A673 (cell line): ENCODE data around the gene VPS13C. TPM values are rescaled to one million over a fixed set of nuclear protein-coding genes. Genes with fewer than 3 reads are reported as not detected.
A peak's percentile ranks its signal among the peaks of the same experiment; 100 is the strongest.

ENCODE experiments used
- BruUV-seq: library from RNA; stranded (reverse); fragments of 400-500 nt; replicated peaks from 2 replicates; lab custom pipeline; 2021; lab: Mats Ljungman, UMichigan
- CTCF ChIA-PET: fragments of 300-600 bp; sonication (Branson Sonifier 250); formaldehyde crosslinking; loops from one replicate; lab custom pipeline; 2022; ENCODE audit warnings: antibody characterized with exemption; lab: Charles Lee
- POLR2A ChIA-PET: fragments of 300-600 bp; sonication (Branson Sonifier 250); formaldehyde crosslinking; loops from one replicate; lab custom pipeline; 2022; ENCODE audit warnings: antibody characterized with exemption; ENCODE audit not compliant: low non-redundant PET; lab: Charles Lee
- DNase-seq: peaks from one replicate; pipeline ENCODE4 v3.0.0-alpha.2; 2015; ENCODE audit warnings: low spot score
- H3K27ac ChIP-seq: fragments of 200-600 bp; sonication (generic); 2 replicates; pipeline ENCODE4 v1.5.1; 2016; ENCODE audit warnings: mixed run types, low read depth, mild to moderate bottlenecking, mixed read lengths, antibody characterized with exemption, low read length; ENCODE audit not compliant: poor library complexity, severe bottlenecking
- H3K27me3 ChIP-seq: fragments of 200-600 bp; sonication (generic); replicated peaks from 2 replicates; pipeline ENCODE4 v1.6.1; 2017; ENCODE audit warnings: mixed run types, low read depth, mild to moderate bottlenecking, mixed read lengths, antibody characterized with exemption, low read length; ENCODE audit not compliant: insufficient read depth, poor library complexity
- H3K36me3 ChIP-seq: fragments of 200-600 bp; sonication (generic); 2 replicates; pipeline ENCODE4 v1.6.1; 2016; ENCODE audit warnings: mixed run types, mild to moderate bottlenecking, mixed read lengths, antibody characterized with exemption, low read length; ENCODE audit not compliant: insufficient read depth, poor library complexity, severe bottlenecking
- H3K4me1 ChIP-seq: fragments of 200-600 bp; sonication (generic); 2 replicates; pipeline ENCODE4 v1.6.1; 2017; ENCODE audit warnings: mixed run types, mild to moderate bottlenecking, mixed read lengths, antibody characterized with exemption, low read length; ENCODE audit not compliant: insufficient read depth, poor library complexity, severe bottlenecking
- H3K4me3 ChIP-seq: fragments of 200-600 bp; sonication (generic); 2 replicates; pipeline ENCODE4 v1.5.1; 2016; ENCODE audit warnings: low read depth, mixed run types, mild to moderate bottlenecking, mixed read lengths, low read length; ENCODE audit not compliant: poor library complexity, severe bottlenecking
- H3K9me3 ChIP-seq: fragments of 200-600 bp; sonication (generic); 2 replicates; pipeline ENCODE4 v1.6.1; 2016; ENCODE audit warnings: mixed run types, low read depth, mild to moderate bottlenecking, mixed read lengths, antibody characterized with exemption, low read length; ENCODE audit not compliant: poor library complexity, severe bottlenecking
- CTCF ChIP-seq: fragments of 300-800, 200-600 bp; sonication (generic); conservative IDR thresholded peaks from 2 replicates; pipeline ENCODE4 v1.5.1; 2017; ENCODE audit warnings: low read depth, mild to moderate bottlenecking, antibody characterized with exemption, low read length, moderate library complexity, mixed read lengths
- EZH2 ChIP-seq: fragments of 200-600 bp; sonication (generic); IDR thresholded peaks from 2 replicates; pipeline ENCODE4 v1.6.1; 2017; ENCODE audit warnings: borderline replicate concordance, low read depth, mild to moderate bottlenecking, mixed read lengths, antibody characterized with exemption, low read length; ENCODE audit not compliant: poor library complexity, severe bottlenecking
- intact Hi-C: fragments of 100-400 bp; cut with micrococcal nuclease; formaldehyde crosslinking; loops from one replicate; pipeline ENCODE4 v1.10.0; 2022; ENCODE audit not compliant: unreplicated experiment
- total RNA-seq: library from RNA; stranded (reverse); gene quantifications from 2 replicates; pipeline ENCODE4 v1.2.3, GENCODE V29; 2021

The VPS13C gene
- total RNA-seq, 1 experiment from 2014 or later = 31.0 TPM

- DNase-seq = no peak
- TF ChIP-seq CTCF (no peak), EZH2 (no peak)
- no peaks in the 10 kb centered on the region for H3K36me3 ChIP-seq
- no peaks in the 10 kb centered on the region for H3K27me3 ChIP-seq
- no peak overlapping the region for H3K27ac ChIP-seq
- no peaks in the 10 kb centered on the region for H3K9me3 ChIP-seq
- ChIA-PET CTCF (no interaction called here), POLR2A (no interaction called here)
- intact Hi-C loops = no loop called here
- BruUV-seq = no TSS peak
- peaks cover 7% of the 10 kb centered on the region for H3K4me1 ChIP-seq
- H3K4me3 ChIP-seq = no peak overlapping the region
Measured at GRCh38 chr15:61856295-61856694, 204.0 kb downstream of the VPS13C start.

- no peaks in the 10 kb centered on the region for H3K27me3 ChIP-seq
- intact Hi-C loops = no loop called here
- CTCF ChIA-PET = no interaction called here
- BruUV-seq = TSS peak; percentile 10
- H3K4me1 ChIP-seq = peaks cover 7% of the 10 kb centered on the region
- no peak for DNase-seq
- POLR2A ChIA-PET = no interaction called here
- no peak for TF ChIP-seq CTCF
- no peak for TF ChIP-seq EZH2
- H3K36me3 ChIP-seq = no peaks in the 10 kb centered on the region
- no peak overlapping the region for H3K27ac ChIP-seq
- H3K4me3 ChIP-seq = no peak overlapping the region
- H3K9me3 ChIP-seq = no peaks in the 10 kb centered on the region
Measured at GRCh38 chr15:61853195-61853594, 207.1 kb downstream of the VPS13C start.

GRCh38 chr15:61851955-61852354 lies 208.3 kb downstream of the VPS13C start:
- POLR2A ChIA-PET = no interaction called here
- TF ChIP-seq EZH2 (no peak), CTCF (no peak)
- CTCF ChIA-PET = interaction anchor here (0.8 kb wide), 1 partner anchor 16 kb away, joined by 3 read pairs; no protein-coding TSS in a partner anchor
- H3K27ac ChIP-seq = no peak overlapping the region
- no TSS peak for BruUV-seq
- no peak for DNase-seq
- H3K27me3 ChIP-seq = no peaks in the 10 kb centered on the region
- H3K9me3 ChIP-seq = no peaks in the 10 kb centered on the region
- intact Hi-C loops = no loop called here
- no peaks in the 10 kb centered on the region for H3K36me3 ChIP-seq
- H3K4me3 ChIP-seq = no peak overlapping the region
- peaks cover 3% of the 10 kb centered on the region for H3K4me1 ChIP-seq
